Spinal cord (tissue), 10 donors: ENCODE measurements around the gene SND1. TPM values are rescaled to one million over a fixed set of nuclear protein-coding genes. Genes with fewer than 3 reads are reported as not detected.

ENCODE experiments used
- DNase-seq, 6 donors: peaks; one replicate each; pipeline versions ENCODE4 v3.0.0 to v3.0.0-alpha.2; 2013 to 2015; ENCODE audit warnings: low spot score in 6 of 6, low read depth in 4 of 6
- H3K27ac ChIP-seq: one replicate; pipeline ENCODE4 v1.5.1; 2013; ENCODE audit warnings: low read depth, low read length, control low read depth
- H3K27me3 ChIP-seq: one replicate; pipeline ENCODE4 v1.6.1; 2013; ENCODE audit warnings: low read length; ENCODE audit not compliant: control insufficient read depth, insufficient read depth
- H3K36me3 ChIP-seq: one replicate; pipeline ENCODE4 v1.6.1; 2013; ENCODE audit warnings: low read length; ENCODE audit not compliant: control insufficient read depth, insufficient read depth
- H3K4me1 ChIP-seq: one replicate; pipeline ENCODE4 v1.6.1; 2013; ENCODE audit warnings: low read length; ENCODE audit not compliant: control insufficient read depth, insufficient read depth
- H3K4me3 ChIP-seq: one replicate; pipeline ENCODE4 v1.5.1; 2013; ENCODE audit warnings: low read depth, low read length, control low read depth
- H3K9me3 ChIP-seq: one replicate; pipeline ENCODE4 v1.6.1; 2013; ENCODE audit warnings: low read length; ENCODE audit not compliant: control insufficient read depth, insufficient read depth
- WGBS: methylation state at CpG from one replicate; pipeline ENCODE4 v1.1.5; 2013; ENCODE audit warnings: missing lambda C conversion rate; ENCODE audit not compliant: insufficient coverage; 5-methylcytosine and 5-hydroxymethylcytosine counted together
- polyA plus RNA-seq, 2 donors: library from polyadenylated mRNA; unstranded; fragments of 120-200 nt; gene quantifications; one replicate each; pipeline ENCODE4 v1.2.1, GENCODE V29; 2013; ENCODE audit not compliant: insufficient read length in 2 of 2
- total RNA-seq, 2 donors: library from RNA; depleted of rRNA in 1 of 2; stranded (reverse); fragments of 120-200 nt in 1 of 2; fragments of >200 nt in 1 of 2; gene quantifications; one replicate each; pipeline versions ENCODE4 v1.2.3 to v1.2.4, GENCODE V29; 2013 to 2014
- donor health status: healthy.

The SND1 gene
- total and polyA plus RNA-seq, 4 donors: 72.1 to 125 (median 91.3) TPM

DNA sequence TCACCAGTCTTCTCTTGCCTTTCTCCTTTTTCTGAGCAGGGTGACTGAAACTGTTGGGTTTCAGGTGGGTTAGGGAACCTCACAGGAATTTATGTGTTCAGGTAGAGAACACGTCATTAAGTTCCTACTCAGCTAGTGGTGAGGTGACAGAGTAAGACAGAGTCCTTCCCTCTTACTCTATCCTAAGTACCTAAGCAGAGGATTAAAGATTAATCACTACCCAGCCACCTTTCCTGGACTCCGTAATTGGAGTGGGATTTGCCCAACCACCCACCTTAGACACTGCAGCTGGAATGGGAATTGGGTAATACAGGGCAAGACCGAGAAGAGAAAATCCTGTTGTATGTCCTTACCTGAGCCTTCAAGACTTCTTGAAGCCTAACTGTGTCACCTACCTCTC is 221.2 kb downstream of the SND1 start:
- no peak for DNase-seq
- H3K36me3 ChIP-seq: no peaks in the 10 kb centered on the region
- no CpG with 5 or more reads among the region's 3 CpGs for WGBS
- H3K27ac ChIP-seq: no peak overlapping the region
- no peak overlapping the region for H3K4me3 ChIP-seq
- no peaks in the 10 kb centered on the region for H3K9me3 ChIP-seq
- no peaks in the 10 kb centered on the region for H3K4me1 ChIP-seq
- no peaks in the 10 kb centered on the region for H3K27me3 ChIP-seq

DNA sequence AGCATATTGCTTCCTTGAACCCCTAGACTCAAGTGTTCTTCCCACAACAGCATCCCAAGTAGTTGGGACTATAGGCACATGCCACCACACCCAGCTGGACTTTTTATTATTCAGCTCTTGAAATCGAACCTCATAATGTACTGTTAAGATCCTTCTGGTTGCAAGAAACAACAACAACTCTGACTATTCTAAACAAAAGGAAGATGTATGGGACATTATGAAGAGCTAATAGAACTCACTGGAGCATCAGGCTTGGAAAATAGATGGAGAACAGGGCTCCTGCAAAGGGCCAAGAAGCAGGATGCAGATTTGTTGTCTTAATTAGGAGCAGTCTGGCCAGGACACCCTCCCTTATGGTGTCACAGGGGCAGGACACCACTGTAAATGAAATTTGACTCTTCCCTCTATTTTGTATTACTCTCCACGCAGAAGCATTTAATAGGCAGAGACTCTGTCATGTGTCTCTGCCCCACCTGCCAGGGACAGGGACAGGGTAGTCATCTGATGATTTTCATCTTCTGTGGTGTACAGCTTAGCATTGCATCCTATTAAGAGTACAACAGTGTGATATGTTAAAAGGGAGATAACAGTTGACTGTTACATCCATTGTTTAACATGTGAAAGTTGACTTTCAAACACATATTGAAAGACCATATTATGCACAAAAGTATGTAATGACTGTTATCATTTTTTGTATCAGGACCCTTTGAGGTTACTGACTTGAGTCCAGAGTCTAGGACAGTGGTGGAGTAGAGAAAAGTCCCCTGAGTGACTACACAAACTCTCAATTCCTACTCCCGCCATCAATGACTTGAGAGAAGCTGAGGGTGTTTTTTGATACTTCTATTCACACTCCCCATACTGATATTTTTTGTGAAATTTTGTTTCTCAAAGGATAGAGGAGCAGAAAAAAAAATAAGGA is 222.0 kb downstream of the SND1 start:
- Histone ChIP-seq H3K4me3 (no peak overlapping the region), H3K27me3 (no peaks in the 10 kb centered on the region), H3K4me1 (no peaks in the 10 kb centered on the region), H3K36me3 (no peaks in the 10 kb centered on the region), H3K9me3 (no peaks in the 10 kb centered on the region), H3K27ac (no peak overlapping the region)
- no peak for DNase-seq
- WGBS: 83% methylated on average over 1 of the region's 3 CpGs

DNA sequence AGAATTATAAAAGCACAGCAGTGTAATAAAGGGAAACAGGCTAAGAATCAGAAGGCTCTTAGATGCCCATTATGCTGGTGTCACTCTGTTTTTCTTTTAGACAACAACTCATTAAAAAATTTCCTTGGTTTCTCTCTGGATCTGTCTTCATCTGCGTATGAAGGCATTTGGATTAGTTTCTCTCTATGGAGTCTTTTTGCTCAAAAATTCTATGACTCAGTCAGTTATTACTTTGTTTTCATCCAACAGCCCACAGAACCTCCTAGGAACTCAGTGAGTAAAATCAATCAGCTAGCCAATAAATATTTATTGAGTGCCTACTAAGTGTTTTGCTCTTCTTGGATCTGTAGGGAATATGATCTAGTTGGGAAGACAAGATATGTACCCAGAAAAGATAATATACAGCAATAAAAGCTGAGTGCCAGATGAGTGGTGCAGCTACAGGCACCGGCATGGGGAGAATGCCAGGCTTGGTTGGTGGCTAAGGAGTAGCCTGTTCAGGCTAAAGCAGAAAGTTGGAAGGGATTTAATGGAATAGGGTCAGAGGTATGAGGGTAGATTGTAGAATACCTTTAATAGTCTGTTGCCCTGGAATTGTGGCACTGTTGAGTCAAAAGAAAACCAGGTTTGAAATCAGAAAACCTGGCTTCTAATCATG is 223.1 kb downstream of the SND1 start:
- DNase-seq: no peak
- H3K27me3 ChIP-seq: no peaks in the 10 kb centered on the region
- H3K36me3 ChIP-seq: no peaks in the 10 kb centered on the region
- H3K4me1 ChIP-seq: no peaks in the 10 kb centered on the region
- H3K9me3 ChIP-seq: no peaks in the 10 kb centered on the region
- 45% methylated on average over 1 of the region's 2 CpGs for WGBS
- H3K4me3 ChIP-seq: no peak overlapping the region
- H3K27ac ChIP-seq: no peak overlapping the region

DNA sequence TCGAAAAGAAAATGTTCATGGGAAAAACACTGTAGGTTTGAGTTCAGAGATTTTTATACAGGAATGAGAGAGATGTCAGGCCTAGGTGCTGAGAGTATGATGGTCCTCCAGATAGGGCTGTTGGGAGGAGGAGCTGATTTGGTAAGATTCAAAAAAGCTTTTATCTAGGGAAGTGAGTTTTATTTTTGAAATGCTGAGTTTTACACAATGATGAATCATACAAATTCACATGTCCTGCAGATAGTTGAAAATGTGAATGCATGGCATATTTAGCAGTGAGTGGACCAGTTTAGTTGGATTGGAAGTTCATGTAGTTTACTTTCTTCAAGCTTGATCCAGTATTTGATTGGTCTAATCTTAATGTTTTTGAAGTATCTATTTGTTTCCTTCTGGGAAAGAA is 224.4 kb downstream of the SND1 start:
- H3K27me3 ChIP-seq: no peaks in the 10 kb centered on the region
- H3K36me3 ChIP-seq: no peaks in the 10 kb centered on the region
- no peaks in the 10 kb centered on the region for H3K4me1 ChIP-seq
- WGBS: 83% methylated on average over 1 of the region's 1 CpG
- H3K4me3 ChIP-seq: no peak overlapping the region
- no peak for DNase-seq
- no peaks in the 10 kb centered on the region for H3K9me3 ChIP-seq
- H3K27ac ChIP-seq: no peak overlapping the region

DNA sequence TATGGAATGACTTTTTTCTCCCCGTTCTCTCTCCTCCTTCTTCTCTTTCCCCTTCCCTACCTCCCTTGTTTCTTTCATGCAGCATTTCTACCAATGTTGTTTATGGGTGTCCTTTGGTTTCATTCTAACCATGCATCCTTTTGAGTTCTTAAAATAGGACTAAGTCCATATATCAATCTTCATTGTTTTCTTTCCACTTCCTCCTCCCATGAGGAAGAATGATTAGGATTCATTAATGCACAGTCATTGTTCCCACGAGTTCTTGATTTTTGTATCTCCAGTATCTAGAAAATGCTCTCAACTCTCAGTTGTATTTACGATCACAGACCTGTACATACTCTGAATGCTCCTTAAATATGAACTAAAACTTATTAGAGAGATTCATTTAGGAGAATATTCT is 226.0 kb downstream of the SND1 start:
- Histone ChIP-seq H3K27ac (no peak overlapping the region), H3K36me3 (no peaks in the 10 kb centered on the region), H3K27me3 (no peaks in the 10 kb centered on the region), H3K4me1 (peaks cover 9% of the 10 kb centered on the region), H3K9me3 (no peaks in the 10 kb centered on the region), H3K4me3 (no peak overlapping the region)
- no peak for DNase-seq
- WGBS: no CpG with 5 or more reads among the region's 3 CpGs

DNA sequence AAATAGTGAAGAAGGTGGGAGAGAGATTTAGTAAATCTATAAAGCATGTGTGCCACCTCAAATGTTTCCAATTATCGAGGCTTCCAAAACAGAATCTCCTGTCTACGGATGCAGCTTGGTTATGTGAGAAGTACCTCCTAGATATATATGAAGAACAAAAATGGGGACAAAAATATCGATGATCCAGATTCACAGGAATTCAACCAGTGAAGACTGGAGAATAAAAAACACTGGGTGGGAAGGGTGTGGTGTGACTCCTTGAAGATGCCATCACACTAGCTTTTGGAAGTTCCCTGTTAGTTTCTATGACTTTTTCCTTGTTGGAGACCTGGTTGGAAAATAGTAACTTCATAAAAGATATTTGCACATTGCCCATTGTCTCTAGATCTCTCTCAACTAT is 226.8 kb downstream of the SND1 start:
- no peaks in the 10 kb centered on the region for H3K9me3 ChIP-seq
- H3K27ac ChIP-seq: no peak overlapping the region
- H3K4me1 ChIP-seq: peaks cover 9% of the 10 kb centered on the region
- no peaks in the 10 kb centered on the region for H3K36me3 ChIP-seq
- H3K27me3 ChIP-seq: no peaks in the 10 kb centered on the region
- no peak for DNase-seq
- H3K4me3 ChIP-seq: no peak overlapping the region
- no CpG with 5 or more reads among the region's 3 CpGs for WGBS

DNA sequence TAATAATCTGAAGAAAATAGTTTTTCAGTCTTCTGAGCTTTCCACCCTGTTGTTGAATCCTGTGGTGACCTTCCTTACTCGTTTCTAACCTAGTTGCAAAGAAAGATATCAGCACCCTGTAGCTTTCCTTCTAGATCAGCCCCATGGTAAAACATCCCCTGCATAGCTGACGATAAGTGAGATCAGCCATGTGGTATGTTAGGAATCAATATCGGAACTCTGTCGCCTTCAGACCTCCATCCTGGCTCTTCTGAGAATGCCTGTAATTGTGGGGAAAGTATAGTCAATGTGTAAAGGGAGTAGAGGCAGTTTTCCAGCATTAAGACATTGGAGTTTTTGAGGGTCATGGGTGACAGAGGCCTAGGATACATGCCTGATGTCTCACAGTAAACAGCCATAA is 227.4 kb downstream of the SND1 start:
- no peak for DNase-seq
- WGBS: 100% methylated on average over 1 of the region's 4 CpGs
- Histone ChIP-seq H3K27ac (no peak overlapping the region), H3K4me3 (no peak overlapping the region), H3K27me3 (no peaks in the 10 kb centered on the region), H3K36me3 (no peaks in the 10 kb centered on the region), H3K4me1 (peaks cover 9% of the 10 kb centered on the region), H3K9me3 (no peaks in the 10 kb centered on the region)

DNA sequence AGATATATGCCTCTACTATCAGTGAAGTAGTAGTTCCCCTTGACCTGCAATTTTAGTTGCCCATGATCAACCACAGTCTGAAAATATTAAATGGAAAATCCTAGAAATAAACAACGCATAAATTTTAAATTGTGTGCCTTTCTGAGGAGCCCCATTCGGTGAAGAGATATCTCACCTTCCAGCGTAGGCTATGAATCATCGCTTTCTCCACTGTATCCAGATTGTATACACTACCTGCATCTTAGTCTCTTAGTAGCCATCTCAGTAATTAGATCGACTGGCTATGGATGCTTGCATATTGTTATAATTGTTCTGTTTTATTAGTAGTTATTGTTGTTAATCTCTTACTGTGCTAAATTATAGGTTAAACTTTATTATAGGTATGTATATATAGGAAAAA is 227.9 kb downstream of the SND1 start:
- DNase-seq: no peak
- H3K27ac ChIP-seq: no peak overlapping the region
- no peaks in the 10 kb centered on the region for H3K36me3 ChIP-seq
- H3K27me3 ChIP-seq: no peaks in the 10 kb centered on the region
- H3K4me3 ChIP-seq: no peak overlapping the region
- H3K4me1 ChIP-seq: peaks cover 9% of the 10 kb centered on the region
- 100% methylated on average over 1 of the region's 5 CpGs for WGBS
- no peaks in the 10 kb centered on the region for H3K9me3 ChIP-seq

DNA sequence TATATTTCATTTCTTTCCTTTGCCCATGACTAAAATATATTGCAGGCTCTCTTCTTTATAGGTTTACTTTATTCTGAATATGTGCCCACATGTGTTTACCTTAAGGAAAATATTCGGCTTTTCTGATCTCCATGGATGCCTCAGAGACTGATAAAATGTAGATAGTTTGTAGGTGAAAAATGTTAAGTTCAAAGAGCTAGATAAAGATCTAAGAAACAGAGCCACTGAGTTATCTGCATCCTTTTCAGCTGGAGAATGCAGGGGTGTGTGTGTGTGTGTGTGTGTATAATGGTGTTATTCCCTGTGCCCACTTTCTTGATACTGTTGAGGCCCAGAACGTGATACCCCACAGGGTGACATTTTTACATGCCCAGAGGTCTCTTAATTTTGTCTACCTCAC is 228.5 kb downstream of the SND1 start:
- no CpG with 5 or more reads among the region's 2 CpGs for WGBS
- no peak for DNase-seq
- Histone ChIP-seq H3K4me1 (peaks cover 9% of the 10 kb centered on the region), H3K27ac (no peak overlapping the region), H3K27me3 (no peaks in the 10 kb centered on the region), H3K9me3 (no peaks in the 10 kb centered on the region), H3K4me3 (no peak overlapping the region), H3K36me3 (no peaks in the 10 kb centered on the region)

DNA sequence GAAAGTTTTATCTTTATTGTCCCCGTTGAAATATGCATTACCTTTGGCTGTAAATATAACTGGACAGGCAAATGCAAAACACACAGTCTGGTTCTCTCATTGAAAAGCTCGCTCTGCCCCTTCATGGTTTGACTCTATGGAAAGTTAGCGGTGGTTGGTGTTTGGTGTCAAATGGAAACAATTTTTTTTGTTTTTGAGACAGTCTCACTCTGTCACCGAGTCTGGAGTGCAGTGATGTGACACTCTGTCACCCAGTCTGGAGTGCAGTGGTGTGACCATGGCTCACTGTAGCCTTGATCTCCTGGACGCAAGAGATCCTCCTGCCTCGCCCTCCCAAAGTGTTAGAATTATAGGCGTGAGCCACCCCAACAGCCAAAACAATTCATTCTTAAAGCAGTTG is 229.6 kb downstream of the SND1 start:
- Histone ChIP-seq H3K27ac (no peak overlapping the region), H3K27me3 (no peaks in the 10 kb centered on the region), H3K36me3 (no peaks in the 10 kb centered on the region), H3K4me1 (peaks cover 9% of the 10 kb centered on the region), H3K9me3 (no peaks in the 10 kb centered on the region), H3K4me3 (no peak overlapping the region)
- 77% methylated on average over 3 of the region's 7 CpGs for WGBS
- DNase-seq: no peak
